HepG2 (cell line): ENCODE results near the gene CPSF4. TPM values are rescaled to one million over a fixed set of nuclear protein-coding genes. Genes with fewer than 3 reads are reported as not detected.
A peak's percentile ranks its signal among the peaks of the same experiment; 100 is the strongest.
"Not testable (repeated sequence)": the region's sequence is repeated elsewhere in the genome, so short reads cannot be mapped to it uniquely, and the experiment has no call there.

ENCODE experiments used
- ATAC-seq: fragments of 200-7000 bp; cut with Tn5 transposase; 3 replicates; pipeline ENCODE4 v1.9.1; 2020; ENCODE audit warnings: mild to moderate bottlenecking, moderate library complexity
- BruUV-seq: library from RNA; stranded (reverse); fragments of 400-500 nt; replicated peaks from 2 replicates; lab custom pipeline; 2021; lab: Mats Ljungman, UMichigan
- CTCF ChIA-PET: fragments of 300-600 bp; formaldehyde crosslinking; extraction: SDS; loops from one replicate; lab custom pipeline; 2021; ENCODE audit warnings: low total read pairs, inconsistent platforms, low intra/inter-chr PET ratio; lab: Yijun Ruan, JAX
- POLR2A ChIA-PET: fragments of 350-600 bp; sonication (Branson Sonifier 250); formaldehyde crosslinking; loops from one replicate; lab custom pipeline; 2020; ENCODE audit warnings: antibody characterized with exemption, inconsistent platforms; lab: Yijun Ruan, JAX
- DNase-seq: peaks from one replicate; pipeline ENCODE4 v3.0.0-alpha.2; 2015; ENCODE audit warnings: low spot score
- FAIRE-seq: peaks from 3 replicates; lab custom pipeline; 2011; peaks lifted over from hg19 to GRCh38; lab: Jason Lieb, UNC
- H2AFZ ChIP-seq: one replicate; pipeline ENCODE4 v1.6.1; 2011; ENCODE audit warnings: low read length, inconsistent platforms
- H3K27ac ChIP-seq: fragments of 300-600 bp; 3 replicates; pipeline ENCODE4 v1.8.0; 2011; ENCODE audit warnings: mixed run types, mild to moderate bottlenecking, mixed read lengths, low read length, inconsistent platforms; ENCODE audit not compliant: insufficient read depth; ENCODE audit errors: extremely low read length
- H3K27me3 ChIP-seq, 2 experiments: fragments of 200-600 bp in 1 of 2; 2 replicates in 1 of 2; 3 replicates in 1 of 2; pipeline versions ENCODE4 v1.6.0 to v1.8.0; 2011; ENCODE audit warnings: low read length in 2 of 2, mild to moderate bottlenecking in 2 of 2, moderate library complexity in 2 of 2, inconsistent platforms in 1 of 2; ENCODE audit not compliant: insufficient read depth in 2 of 2, control insufficient read depth in 1 of 2
- H3K36me3 ChIP-seq, 2 experiments: fragments of 200-600 bp in 1 of 2; replicated peaks in 1 of 2; 2 replicates in 1 of 2; 3 replicates in 1 of 2; pipeline versions ENCODE4 v1.5.1 to v1.8.0; 2011; ENCODE audit warnings: low read length in 2 of 2, inconsistent platforms in 1 of 2; ENCODE audit not compliant: insufficient read depth in 2 of 2, control insufficient read depth in 1 of 2
- H3K4me1 ChIP-seq: 2 replicates; pipeline ENCODE4 v1.5.1; 2012; ENCODE audit warnings: low read length, inconsistent platforms; ENCODE audit not compliant: insufficient read depth
- H3K4me2 ChIP-seq: 2 replicates; pipeline ENCODE4 v1.6.0; 2011; ENCODE audit warnings: low read depth, low read length, inconsistent platforms
- H3K4me3 ChIP-seq, 3 experiments: fragments of 200-600 bp in 1 of 3; sonication (generic), shearing (Covaris generic) in 1 of 3; replicated peaks in 1 of 3; 2 replicates each; pipeline ENCODE4 v1.5.1; 2011 to 2016; ENCODE audit warnings: low read length in 3 of 3, inconsistent platforms in 2 of 3, low read depth in 2 of 3, mild to moderate bottlenecking in 2 of 3, control low read depth in 1 of 3, mixed read lengths in 1 of 3; ENCODE audit not compliant: insufficient read depth in 1 of 3
- H3K79me2 ChIP-seq: one replicate; pipeline ENCODE4 v1.6.1; 2011; ENCODE audit warnings: low read length, inconsistent platforms; ENCODE audit not compliant: insufficient read depth
- H3K9ac ChIP-seq: 2 replicates; pipeline ENCODE4 v1.6.0; 2011; ENCODE audit warnings: mild to moderate bottlenecking, low read depth, low read length, inconsistent platforms; ENCODE audit not compliant: insufficient read depth
- H3K9me3 ChIP-seq: 2 replicates; pipeline ENCODE4 v1.5.1; 2012; ENCODE audit warnings: mild to moderate bottlenecking, low read length
- H4K20me1 ChIP-seq: 2 replicates; pipeline ENCODE4 v1.6.0; 2011; ENCODE audit warnings: inconsistent platforms, mild to moderate bottlenecking, low read length, moderate library complexity; ENCODE audit not compliant: insufficient read depth
- FOXA3 ChIP-seq: IDR thresholded peaks from 2 replicates; pipeline ENCODE4 v1.6.1; 2016; ENCODE audit warnings: missing genetic modification reagents, missing compliant biosample characterization
- HNF1A ChIP-seq, 2 experiments: sonication (generic) in 1 of 2; formaldehyde crosslinking in 1 of 2; IDR thresholded peaks; 2 replicates each; pipeline versions ENCODE4 v1.4.0 to v1.6.1; 2016 to 2020; ENCODE audit warnings: borderline replicate concordance in 1 of 2, low read depth in 1 of 2, mild to moderate bottlenecking in 1 of 2, missing genetic modification reagents in 1 of 2
- PAXIP1 ChIP-seq: sonication (generic); formaldehyde crosslinking; conservative IDR thresholded peaks from 2 replicates; pipeline ENCODE4 v1.4.0; 2020; ENCODE audit warnings: mild to moderate bottlenecking, missing genetic modification reagents, moderate library complexity
- SOX13 ChIP-seq, 3 experiments: fragments of 450-650 bp in 1 of 3; sonication (generic) in 1 of 3; formaldehyde crosslinking in 1 of 3; IDR thresholded peaks in 2 of 3; conservative IDR thresholded peaks in 1 of 3; 2 replicates each; pipeline versions ENCODE4 v1.5.0 to v1.6.1; 2016 to 2020; ENCODE audit warnings: antibody characterized with exemption in 1 of 3, mild to moderate bottlenecking in 1 of 3, missing compliant biosample characterization in 1 of 3, missing genetic modification reagents in 1 of 3, moderate library complexity in 1 of 3
- SOX6 ChIP-seq, 2 experiments: fragments of 450-650 bp in 1 of 2; sonication (generic) in 1 of 2; formaldehyde crosslinking in 1 of 2; IDR thresholded peaks; 2 replicates each; pipeline versions ENCODE4 v1.4.0 to v1.6.1; 2017 to 2020; ENCODE audit warnings: antibody characterized with exemption in 1 of 2, mild to moderate bottlenecking in 1 of 2, missing genetic modification reagents in 1 of 2
- YY1 ChIP-seq: IDR thresholded peaks from 2 replicates; pipeline ENCODE4 v1.6.1; 2011; ENCODE audit warnings: low read length, low read depth, moderate library complexity, mild to moderate bottlenecking; ENCODE audit not compliant: insufficient read depth, insufficient replicate concordance
- ZNF687 ChIP-seq: sonication (generic); formaldehyde crosslinking; IDR thresholded peaks from 2 replicates; pipeline ENCODE4 v1.5.1; 2020; ENCODE audit warnings: mild to moderate bottlenecking, missing genetic modification reagents, moderate library complexity
- WGBS: methylation state at CpG from one replicate; pipeline ENCODE4 v1.1.6; 2017; ENCODE audit warnings: low lambda C conversion rate; 5-methylcytosine and 5-hydroxymethylcytosine counted together
- in situ Hi-C: cut with HindIII; loops from 2 replicates; pipeline ENCODE4 v1.10.0; 2017; ENCODE audit warnings: low pct_unique_long_range_greater_than_20kb; ENCODE audit not compliant: extremely low pct_ligation_motif_present
- intact Hi-C: fragments of 100-400 bp; cut with micrococcal nuclease; formaldehyde crosslinking; loops from one replicate; pipeline ENCODE4 v1.10.0; 2022; ENCODE audit not compliant: unreplicated experiment
- polyA plus RNA-seq, 8 experiments: library from polyadenylated mRNA; depleted of rRNA in 3 of 8; stranded (reverse) in 7 of 8; unstranded in 1 of 8; fragments of >200 nt; fragmentation: Illumina TruSeq in 4 of 8; extraction: Trizol in 4 of 8; gene quantifications; 2 replicates each; pipeline versions ENCODE4 v1.2.1 to v1.2.3, GENCODE V29; 2011 to 2016; ENCODE audit warnings: low read depth in 4 of 8, missing spikeins in 1 of 8, mixed read lengths in 1 of 8; ENCODE audit not compliant: insufficient read depth in 1 of 8
- total RNA-seq, 5 experiments: library from RNA; depleted of rRNA; stranded (reverse); fragments of >200 nt; fragmentation: Illumina TruSeq; extraction: Trizol; gene quantifications; 2 replicates each; pipeline ENCODE4 v1.2.3, GENCODE V29; 2016; ENCODE audit warnings: low read depth in 1 of 5

CPSF4 gene
- total and polyA plus RNA-seq, 2 of the 13 experiments (the other 11 are each of a cell fraction or from before 2014, with no cell fraction given) = 34.1 to 49.6 TPM

- peaks cover 26% of the 10 kb centered on the region for H3K4me1 ChIP-seq
- H3K27me3 ChIP-seq; CTCF ChIA-PET; H3K9me3 ChIP-seq; H3K27ac ChIP-seq; in situ Hi-C loops; intact Hi-C loops; H3K79me2 ChIP-seq; H3K9ac ChIP-seq; DNase-seq; H4K20me1 ChIP-seq; H3K4me3 ChIP-seq; H2AFZ ChIP-seq; POLR2A ChIA-PET; TF ChIP-seq SOX13 (IDR thresholded peaks at IDR 0.05); HNF1A (IDR thresholded peaks at IDR 0.05; ENCODE audit: low read depth); SOX6 (IDR thresholded peaks at IDR 0.05): not testable (repeated sequence)
- H3K4me2 ChIP-seq = peak overlapping the region; percentile 29; the same call in 1 of the 2 replicates
- peak; percentile 34 for ATAC-seq
- peaks cover 10 to 33% of the 10 kb centered on the region in 2 experiments for H3K36me3 ChIP-seq
- 45% methylated on average over 12 of the region's 13 CpGs for WGBS
- peak; percentile 76 for FAIRE-seq
- BruUV-seq = TSS peak; percentile 27
- TF ChIP-seq YY1 (peak; percentile 9), FOXA3 (CRISPR knock-in tag) (0 out of 2 replicates have a peak, but pooled peaks have one; percentile 35), SOX13 (CRISPR knock-in tag; conservative IDR thresholded peaks at IDR 0.05 in 1 of 2, IDR thresholded peaks at IDR 0.05 in 1 of 2) (peak in 1 of 2 experiments; percentile 44; a peak in 2 of 4 replicates), HNF1A (CRISPR knock-in tag; IDR thresholded peaks at IDR 0.05; ENCODE audit: borderline replicate concordance) (peak; percentile 63; the same call in 1 of the 2 replicates), PAXIP1 (CRISPR knock-in tag) (peak; percentile 38; the same call in 1 of the 2 replicates), SOX6 (CRISPR knock-in tag; IDR thresholded peaks at IDR 0.05) (peak; percentile 9; the same call in 1 of the 2 replicates), ZNF687 (CRISPR knock-in tag) (peak; percentile 20; the same call in 1 of the 2 replicates)
Observed at GRCh38 chr7:99431756-99432540, 6.8 kb upstream of the CPSF4 start.
